SHP77 treated with DMSO at 0.1 percent for 48 hours (cell line): Measurements from ENCODE around the gene POLR2C.
"Not testable (repeated sequence)": the region's sequence is repeated elsewhere in the genome, so short reads cannot be mapped to it uniquely, and the experiment has no call there.

ENCODE experiments used
- DNase-seq: peaks from one replicate; lab custom pipeline; 2025; lab: John Stamatoyannopoulos, UW

POLR2C gene

GRCh38 chr16:57479976-57480753 is 17.7 kb downstream of the POLR2C start:
- DNase-seq: no peak

GRCh38 chr16:57480754-57481230 is 18.3 kb downstream of the POLR2C start:
- no peak for DNase-seq

DNA sequence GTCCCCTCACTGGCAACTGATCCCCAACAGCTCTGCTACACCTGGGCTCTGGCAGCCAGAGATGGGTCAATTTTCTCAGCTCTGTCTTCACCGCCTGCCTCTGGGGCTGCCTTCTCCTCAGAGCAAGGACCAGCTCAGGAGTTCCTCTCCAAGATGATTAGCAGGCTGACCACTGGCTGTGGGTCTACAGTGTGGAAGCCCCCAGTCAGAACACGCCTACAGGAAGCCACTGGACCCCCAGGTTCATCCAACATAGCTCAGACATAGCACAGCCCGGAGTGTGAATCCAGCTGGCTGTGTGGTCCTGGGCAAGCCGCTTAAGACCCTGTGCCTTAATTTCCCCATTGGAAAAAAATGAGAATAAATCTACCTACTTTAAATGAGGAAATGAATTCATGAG is 18.9 kb downstream of the POLR2C start:
- no peak for DNase-seq

GRCh38 chr16:57482845-57483545 is 20.5 kb downstream of the POLR2C start:
- DNase-seq: no peak

DNA sequence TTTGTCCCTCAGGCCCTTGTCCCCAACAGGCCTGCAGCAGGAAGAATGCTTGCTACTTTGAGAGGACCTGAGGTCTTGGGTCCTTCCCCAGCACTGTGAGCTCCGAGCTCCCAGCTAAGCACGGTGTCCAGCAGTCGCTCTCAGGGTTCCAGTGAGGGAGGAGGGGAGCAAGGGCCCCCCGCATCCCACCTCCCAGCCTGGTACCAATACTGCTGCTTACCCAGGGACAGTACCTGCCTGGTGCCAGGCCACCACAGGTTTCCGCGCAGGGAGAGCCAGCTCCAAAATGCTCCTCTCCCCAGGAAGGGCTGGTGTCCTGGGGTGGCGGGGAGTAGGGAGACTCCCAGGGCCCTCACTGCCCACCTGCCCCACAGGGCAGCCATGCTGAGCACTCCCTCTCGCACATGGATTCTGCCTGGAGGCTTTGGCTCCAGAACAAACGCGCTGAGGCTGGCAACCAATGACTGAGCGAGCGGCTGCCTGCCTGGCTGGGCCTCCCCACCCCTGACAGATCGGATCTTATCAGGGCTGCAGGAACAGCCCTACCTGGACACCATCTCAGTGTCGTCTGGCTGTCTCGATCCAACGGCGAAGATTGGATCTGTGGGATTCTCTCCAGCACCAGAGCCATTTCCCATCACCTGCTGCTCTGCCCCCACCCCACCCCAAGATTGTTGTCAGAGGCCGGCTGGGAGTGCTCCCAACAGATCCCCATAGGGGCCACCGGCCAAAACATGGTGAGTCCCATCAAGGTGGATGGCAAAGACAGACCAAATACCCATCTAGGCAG is 21.4 kb downstream of the POLR2C start:
- DNase-seq: no peak

GRCh38 chr16:57484515-57485005 is 22.1 kb downstream of the POLR2C start:
- no peak for DNase-seq

- no peak for DNase-seq
These were observed 22.8 kb downstream of the POLR2C start for GRCh38 chr16:57485091-57485915.

DNA sequence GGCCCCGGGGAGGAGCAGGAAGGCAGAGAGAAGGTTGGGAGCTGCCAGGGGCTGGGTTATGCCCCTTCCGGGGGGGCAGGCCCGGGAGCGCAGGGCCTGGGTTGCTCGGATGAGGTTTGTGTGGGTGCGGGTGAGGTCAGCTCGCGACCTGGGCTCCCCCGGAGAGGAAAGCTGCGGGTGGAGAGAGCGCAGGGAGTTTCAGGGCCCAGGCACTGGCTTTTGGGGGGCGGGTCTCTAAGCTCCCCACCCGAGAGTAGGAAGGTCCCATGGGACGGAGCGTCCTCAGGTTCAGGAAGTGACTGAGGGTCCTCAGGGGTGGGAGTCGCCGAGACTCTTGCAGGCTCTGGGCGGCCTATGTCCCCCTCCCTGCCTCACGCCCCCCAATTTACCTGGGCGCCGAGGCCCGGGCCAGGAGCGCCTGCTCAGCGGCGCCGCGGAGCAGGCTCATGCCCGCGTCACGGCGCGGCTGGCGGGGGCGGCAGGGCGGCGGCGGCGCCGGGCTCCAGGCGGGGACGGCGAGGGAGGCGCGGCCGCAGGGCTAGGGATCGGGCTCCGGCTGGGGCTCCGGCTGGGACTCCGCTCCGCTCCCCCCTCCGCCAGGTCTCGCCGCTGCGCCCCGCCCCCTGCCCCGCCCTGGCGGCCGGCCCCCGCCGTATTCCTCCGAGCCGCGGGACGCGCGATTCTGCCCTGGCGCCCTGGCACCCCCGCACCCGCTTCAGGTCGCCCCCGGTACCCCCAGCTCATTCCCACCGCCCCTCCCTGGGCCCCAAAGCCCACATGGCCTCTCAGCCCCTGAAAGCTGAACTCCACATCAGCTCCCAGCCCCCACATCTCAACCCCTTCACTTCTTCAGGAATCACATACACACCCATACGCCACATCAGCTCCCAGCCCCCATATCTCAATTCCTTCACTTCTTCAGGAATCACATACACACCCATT is 23.7 kb downstream of the POLR2C start, which contains the start of gene DOK4:
Gene DOK4 (minus strand): TSS at position 578 of the 942 bp plus-strand sequence. CDS start 6,986 bp downstream, outside the sequence.
- no peak for DNase-seq

DNA sequence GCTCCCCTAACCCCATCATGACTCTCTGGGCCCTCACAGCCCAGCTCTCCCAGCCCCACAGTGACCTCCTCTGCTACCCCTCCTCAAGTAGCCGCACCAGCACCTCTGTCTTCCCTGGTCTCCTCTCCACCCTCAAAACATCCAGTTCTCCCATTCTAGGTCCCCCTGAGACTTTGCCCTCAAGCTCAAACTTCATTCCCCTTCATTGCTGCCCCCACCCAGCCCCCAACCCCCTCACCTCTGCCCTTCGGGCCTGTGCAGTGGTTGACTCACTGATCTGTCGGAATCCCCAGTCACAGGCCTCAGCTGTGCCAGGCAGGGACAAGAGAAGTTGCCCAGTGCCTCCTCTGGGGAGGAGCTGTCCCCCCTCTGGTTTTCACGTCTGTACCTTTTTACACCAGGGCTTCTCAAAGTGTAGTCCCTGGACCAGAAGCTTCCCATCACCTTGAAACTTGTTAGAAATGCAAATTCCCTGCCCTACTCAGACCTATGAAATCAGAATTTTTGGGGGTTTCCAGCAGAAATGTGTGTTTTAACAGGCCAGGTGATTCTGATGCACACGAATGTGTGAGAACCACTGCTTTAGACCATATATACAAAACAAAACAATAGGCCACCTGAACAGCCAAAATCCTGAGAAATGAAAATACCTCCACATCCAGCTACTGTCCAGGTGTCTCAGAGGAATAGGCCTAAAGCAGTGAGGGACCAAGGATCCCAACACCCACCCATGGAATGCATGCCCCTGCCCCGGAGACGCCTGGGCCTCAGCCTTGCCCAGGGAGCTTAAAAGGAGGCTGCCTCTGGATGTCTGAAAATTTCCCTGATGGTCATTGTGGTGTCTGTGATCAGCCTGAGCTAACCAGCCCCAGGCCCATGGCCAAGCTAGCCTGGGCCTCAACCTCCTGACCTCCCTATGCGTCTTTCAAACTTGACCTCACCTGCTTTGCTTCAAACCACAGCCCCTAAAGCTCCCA is 24.7 kb downstream of the POLR2C start:
- no peak for DNase-seq

GRCh38 chr16:57489229-57489628 is 26.8 kb downstream of the POLR2C start:
- DNase-seq: no peak

DNA sequence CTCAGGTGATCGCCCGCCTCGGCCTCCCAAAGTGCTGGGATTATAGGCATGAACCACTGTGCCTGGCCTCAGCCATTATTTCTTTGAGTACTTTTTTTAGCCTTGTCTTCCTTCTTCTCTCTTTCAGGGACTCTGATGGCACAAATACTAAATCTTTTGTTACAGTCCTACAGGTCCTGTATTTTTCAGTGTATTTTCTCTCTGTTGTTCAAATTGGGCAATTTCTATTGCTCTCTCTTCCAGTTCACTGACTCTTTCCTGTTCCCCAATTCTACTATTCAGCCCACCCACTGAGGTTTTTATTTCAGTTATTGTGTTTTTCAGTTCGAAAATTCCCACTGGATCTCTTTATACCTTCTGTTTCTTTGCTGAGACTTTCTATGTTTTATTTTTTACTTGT is 31.3 kb downstream of the POLR2C start:
- no peak for DNase-seq

DNA sequence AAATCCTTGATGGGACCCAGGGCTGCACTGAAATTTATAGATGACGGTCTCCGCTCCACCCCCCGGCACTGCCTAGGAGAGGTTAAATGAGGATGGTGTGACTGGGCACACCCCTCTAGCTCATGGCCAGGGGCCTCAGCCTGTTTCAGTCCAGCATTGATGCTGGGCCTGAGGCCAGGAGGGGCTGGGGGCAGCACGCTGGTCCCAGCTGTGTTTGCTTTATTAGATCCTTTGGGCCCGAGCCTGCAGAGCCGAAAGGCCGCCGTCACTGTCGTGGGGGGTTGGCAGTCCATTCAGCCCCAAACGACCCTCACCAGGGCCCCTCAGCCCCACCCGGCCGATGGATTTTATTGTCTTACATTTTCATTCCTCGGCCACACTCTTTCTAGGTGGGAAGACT is 34.6 kb downstream of the POLR2C start:
- no peak for DNase-seq

GRCh38 chr16:57498031-57498430 is 35.6 kb downstream of the POLR2C start:
- DNase-seq: no peak

DNA sequence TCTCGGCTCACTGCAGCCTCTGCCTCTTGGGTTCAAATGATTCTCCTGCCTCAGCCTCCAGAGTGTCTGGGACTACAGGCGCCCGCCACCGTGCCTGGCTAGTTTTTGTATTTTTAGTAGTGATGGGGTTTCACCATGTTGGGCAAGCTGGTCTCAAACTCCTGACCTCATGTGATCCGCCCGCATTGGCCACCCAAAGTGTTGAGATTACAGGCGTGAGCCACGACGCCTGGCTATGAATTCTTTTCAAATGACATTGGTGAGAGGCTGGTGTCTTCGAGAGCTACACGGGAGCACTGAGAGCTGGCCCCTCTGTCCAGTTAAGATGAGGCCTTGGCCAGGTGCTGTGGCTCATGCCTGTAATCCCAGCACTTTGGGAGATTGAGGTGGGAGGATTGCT is 37.5 kb downstream of the POLR2C start:
- not testable (repeated sequence) for DNase-seq

GRCh38 chr16:57500578-57501111 is 38.2 kb downstream of the POLR2C start:
- no peak for DNase-seq

GRCh38 chr16:57501492-57501891 is 39.0 kb downstream of the POLR2C start:
- no peak for DNase-seq

DNA sequence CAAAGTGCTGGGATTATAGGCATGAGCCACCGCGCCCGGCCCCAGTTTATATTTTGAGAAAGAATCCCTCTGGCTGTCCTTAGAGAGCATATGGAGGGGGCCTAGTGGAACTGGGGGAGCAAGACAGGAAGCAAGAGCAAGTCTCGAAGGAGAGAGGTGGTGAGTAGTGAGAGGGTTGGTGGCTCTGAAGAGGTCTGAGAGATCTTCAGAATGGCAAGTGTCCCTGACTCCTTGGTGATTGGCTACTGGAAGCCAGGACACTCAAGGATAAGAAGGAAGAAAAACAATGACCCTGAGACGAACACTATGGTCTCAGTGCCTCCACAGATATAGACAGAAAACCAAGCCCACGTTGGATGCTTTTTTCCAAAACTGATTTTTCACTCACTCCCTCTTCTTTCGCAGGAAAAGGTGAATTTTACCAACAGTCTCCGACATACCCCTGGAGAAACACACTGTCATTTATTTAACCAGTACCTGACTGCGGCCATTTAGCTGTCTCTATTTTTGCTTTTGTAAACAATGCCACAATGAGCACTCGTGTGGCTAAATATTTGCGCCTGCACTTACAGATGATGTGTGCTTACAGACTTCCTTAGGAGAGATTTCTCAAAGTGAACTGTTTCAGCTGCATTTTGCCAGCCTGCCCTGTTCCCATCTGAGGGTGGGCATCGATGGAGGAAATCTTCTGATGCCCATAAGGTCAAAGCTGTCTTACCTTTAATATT is 39.7 kb downstream of the POLR2C start:
- no peak for DNase-seq

DNA sequence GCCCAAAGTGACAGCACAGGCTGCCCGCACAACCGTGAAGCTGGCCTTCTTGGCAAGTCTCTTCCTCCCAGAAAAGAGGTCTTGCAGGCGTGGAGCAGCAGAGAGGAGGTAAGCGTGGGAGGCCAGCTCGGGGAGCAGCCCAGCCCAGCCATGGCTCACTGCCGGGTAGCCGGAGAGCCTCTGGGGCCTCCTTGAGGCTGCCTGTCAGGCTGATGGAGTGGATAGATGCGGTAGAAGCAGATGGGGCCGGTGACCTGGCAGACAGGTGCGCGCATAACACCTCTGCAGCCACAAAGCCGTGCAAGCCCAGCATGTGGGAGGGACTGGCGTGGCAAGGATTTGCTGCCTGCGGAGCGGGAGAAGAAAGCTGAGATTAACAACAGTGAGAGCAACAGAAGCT is 40.9 kb downstream of the POLR2C start:
- DNase-seq: no peak
